K562 (cell line): ENCODE results near the gene ZNF839. TPM values are rescaled to one million over a fixed set of nuclear protein-coding genes. Genes with fewer than 3 reads are reported as not detected.

Experiments
- ATAC-seq: fragments of 200-7000 bp; cut with Tn5 transposase; 3 replicates; pipeline ENCODE4 v1.9.1; 2020; ENCODE audit warnings: moderate library complexity
- BruUV-seq: library from RNA; stranded (reverse); fragments of 400-500 nt; replicated peaks from 2 replicates; lab custom pipeline; 2021; lab: Mats Ljungman, UMichigan
- CTCF ChIA-PET: fragments of 300-600 bp; formaldehyde crosslinking; extraction: SDS; loops from one replicate; lab custom pipeline; 2021; ENCODE audit warnings: low intra/inter-chr PET ratio; lab: Yijun Ruan, JAX
- POLR2A ChIA-PET: fragments of 300-600, 350-650 bp; sonication (Branson Sonifier 250); formaldehyde crosslinking; extraction: SDS; loops from one replicate; lab custom pipeline; 2021; ENCODE audit warnings: antibody characterized with exemption, inconsistent platforms; lab: Yijun Ruan, JAX
- DNase-seq, 4 experiments: peaks; one replicate each; pipeline versions ENCODE4 v3.0.0 to v3.0.0-alpha.2; 2011 to 2018; ENCODE audit warnings: low spot score in 3 of 4, mixed read lengths in 3 of 4; ENCODE audit errors: extremely low read depth in 1 of 4
- FAIRE-seq: peaks from 2 replicates; lab custom pipeline; 2011; peaks lifted over from hg19 to GRCh38; lab: Jason Lieb, UNC
- H2AFZ ChIP-seq: 2 replicates; pipeline ENCODE4 v1.6.0; 2011; ENCODE audit warnings: low read depth, low read length, control low read depth, inconsistent platforms
- H3K27ac ChIP-seq: fragments of 200-600 bp; 3 replicates; pipeline ENCODE4 v1.8.0; 2011; ENCODE audit warnings: low read depth, mild to moderate bottlenecking, control low read depth, inconsistent platforms, low read length, moderate library complexity, mixed read lengths; ENCODE audit errors: extremely low read depth
- H3K27me3 ChIP-seq, 2 experiments: fragments of 300-600 bp in 1 of 2; 2 replicates in 1 of 2; 3 replicates in 1 of 2; pipeline versions ENCODE4 v1.6.0 to v1.8.0; 2011; ENCODE audit warnings: inconsistent platforms in 2 of 2, low read length in 2 of 2, mild to moderate bottlenecking in 1 of 2, mixed read lengths in 1 of 2, moderate library complexity in 1 of 2; ENCODE audit not compliant: control insufficient read depth in 2 of 2, insufficient read depth in 2 of 2
- H3K36me3 ChIP-seq: fragments of 300-600 bp; 3 replicates; pipeline ENCODE4 v1.8.0; 2011; ENCODE audit warnings: mild to moderate bottlenecking, low read length, inconsistent platforms; ENCODE audit not compliant: control insufficient read depth, insufficient read depth
- H3K4me1 ChIP-seq, 2 experiments: fragments of 200-600 bp in 1 of 2; replicated peaks in 1 of 2; 2 replicates in 1 of 2; 3 replicates in 1 of 2; pipeline versions ENCODE4 v1.5.1 to v1.8.0; 2011; ENCODE audit warnings: inconsistent platforms in 2 of 2, low read length in 2 of 2, mild to moderate bottlenecking in 1 of 2, mixed read lengths in 1 of 2, moderate library complexity in 1 of 2; ENCODE audit not compliant: control insufficient read depth in 2 of 2, insufficient read depth in 2 of 2
- H3K4me2 ChIP-seq: 2 replicates; pipeline ENCODE4 v1.6.1; 2011; ENCODE audit warnings: low read length, control low read depth, inconsistent platforms, mixed read lengths; ENCODE audit not compliant: insufficient read depth
- H3K4me3 ChIP-seq: fragments of 200-600 bp; sonication (generic), shearing (Covaris generic); 2 replicates; pipeline ENCODE4 v1.5.1; 2016; ENCODE audit warnings: control low read depth, inconsistent platforms
- H3K79me2 ChIP-seq: fragments of 200-600 bp; 3 replicates; pipeline ENCODE4 v1.8.0; 2011; ENCODE audit warnings: low read length, inconsistent platforms; ENCODE audit not compliant: control insufficient read depth, insufficient read depth
- H3K9ac ChIP-seq, 2 experiments: 2 replicates each; pipeline versions ENCODE4 v1.6.0 to v1.6.1; 2011; ENCODE audit warnings: low read depth in 2 of 2, low read length in 2 of 2, control low read depth in 1 of 2, inconsistent platforms in 1 of 2, mild to moderate bottlenecking in 1 of 2, mixed read lengths in 1 of 2; ENCODE audit not compliant: insufficient read depth in 1 of 2
- H3K9me1 ChIP-seq: one replicate; pipeline ENCODE4 v1.6.0; 2011; ENCODE audit warnings: inconsistent platforms, mild to moderate bottlenecking, low read length, moderate library complexity; ENCODE audit not compliant: control insufficient read depth, insufficient read depth
- H3K9me3 ChIP-seq: replicated peaks from 2 replicates; pipeline ENCODE4 v1.5.1; 2011; ENCODE audit warnings: low read depth, low read length, inconsistent platforms; ENCODE audit not compliant: control insufficient read depth, insufficient read depth
- H4K20me1 ChIP-seq: replicated peaks from 2 replicates; pipeline ENCODE4 v1.6.1; 2011; ENCODE audit warnings: low read length, inconsistent platforms, mixed read lengths; ENCODE audit not compliant: control insufficient read depth, insufficient read depth
- BDP1 ChIP-seq: IDR thresholded peaks from 3 replicates; pipeline ENCODE4 v1.6.1; 2011; ENCODE audit not compliant: insufficient read length, insufficient read depth
- CREBBP ChIP-seq: IDR thresholded peaks from one replicate; pipeline ENCODE4 v1.6.1; 2012; ENCODE audit warnings: low read depth, mild to moderate bottlenecking, control low read depth, inconsistent platforms, low read length
- DACH1 ChIP-seq: fragments of 450-650 bp; IDR thresholded peaks from 2 replicates; pipeline ENCODE4 v1.6.1; 2018; ENCODE audit not compliant: partially characterized antibody
- IRF1 ChIP-seq: sonication (generic); formaldehyde crosslinking; IDR thresholded peaks from 2 replicates; pipeline ENCODE4 v1.8.0; 2022; ENCODE audit warnings: missing genetic modification reagents, mild to moderate bottlenecking, borderline replicate concordance
- PCBP2 ChIP-seq: fragments of 200-400 bp; formaldehyde crosslinking; IDR thresholded peaks from 2 replicates; pipeline ENCODE4 v1.6.1; 2018; ENCODE audit warnings: low read length, low read depth, mild to moderate bottlenecking, moderate library complexity; ENCODE audit not compliant: poor library complexity, severe bottlenecking
- PRMT5 ChIP-seq: sonication (generic); formaldehyde crosslinking; IDR thresholded peaks from 2 replicates; pipeline ENCODE4 v1.5.0; 2020; ENCODE audit warnings: missing genetic modification reagents
- ZFP1 ChIP-seq: fragments of 450-650 bp; formaldehyde crosslinking; IDR thresholded peaks from 2 replicates; pipeline ENCODE4 v1.4.0; 2020; ENCODE audit warnings: mild to moderate bottlenecking, mixed read lengths
- whole genome bisulfite sequencing: fragments of 100-300 bp; shearing (Covaris generic); methylation state at CpG from one replicate; pipeline ENCODE4 v1.1.6; 2016; ENCODE audit warnings: low coverage, mixed read lengths; ENCODE audit not compliant: insufficient coverage; ENCODE audit errors: missing lambda C conversion rate; 5-methylcytosine and 5-hydroxymethylcytosine counted together
- in situ Hi-C: fragments of 300-500 bp; cut with MboI; formaldehyde crosslinking; loops from 4 replicates; pipeline ENCODE4 v1.15.0; 2018; ENCODE audit warnings: inconsistent platforms, mixed read lengths
- intact Hi-C: fragments of 100-400 bp; cut with micrococcal nuclease; formaldehyde crosslinking; loops from 2 replicates; pipeline ENCODE4 v1.14.2; 2022
- polyA plus RNA-seq, 8 experiments: library from polyadenylated mRNA; depleted of rRNA in 4 of 8; stranded (reverse) in 5 of 8; unstranded in 3 of 8; fragments of >200 nt; fragmentation: Nextera tagmentation in 2 of 8; fragmentation: Illumina TruSeq in 1 of 8; extraction: Ambion mirVana in 2 of 8; extraction: Trizol in 1 of 8; gene quantifications; 2 replicates each; pipeline versions ENCODE4 v1.2.1 to v1.2.3, GENCODE V29; 2011 to 2014; ENCODE audit warnings: inconsistent platforms in 1 of 8, missing spikeins in 1 of 8
- total RNA-seq, 7 experiments: library from RNA; depleted of rRNA in 6 of 7; stranded (reverse); fragments of >200 nt in 6 of 7; fragmentation: Illumina TruSeq in 2 of 7; extraction: Trizol in 2 of 7; gene quantifications; 2 replicates each; pipeline versions ENCODE4 v1.2.1 to v1.2.3, GENCODE V29; 2011 to 2021; ENCODE audit warnings: low replicate concordance in 1 of 7

Gene ZNF839
- total and polyA plus RNA-seq, 9 of the 15 experiments (the other 6 are each of a cell fraction or from before 2014, with no cell fraction given): 0.42 to 8.4 (median 5.7) TPM

GRCh38 chr14:102321456-102322422 is 2.2 kb downstream of the ZNF839 start:
- TF ChIP-seq IRF1 (CRISPR knock-in tag) (no peak), CREBBP (no peak), DACH1 (no peak), PRMT5 (CRISPR knock-in tag) (no peak), BDP1 (no peak), ZFP1 (no peak), PCBP2 (no peak)
- no peak overlapping the region for H3K4me2 ChIP-seq
- H4K20me1 ChIP-seq: no peaks in the 10 kb centered on the region
- ATAC-seq: no peak
- WGBS: 96% methylated on average over 11 of the region's 12 CpGs
- H3K36me3 ChIP-seq: peaks cover 14% of the 10 kb centered on the region; the same call in 2 of the 3 replicates
- no peaks in the 10 kb centered on the region for H3K27me3 ChIP-seq
- ChIA-PET CTCF (no interaction called here), POLR2A (interaction anchor here (0.5 to 0.7 kb wide), 3 partner anchors 154 to 249 kb away, joined by 3 read pairs; no protein-coding TSS in a partner anchor)
- no peaks in the 10 kb centered on the region for H3K9me3 ChIP-seq
- no peak for DNase-seq
- no TSS peak for BruUV-seq
- no peak for FAIRE-seq
- H2AFZ ChIP-seq: no peak overlapping the region
- in situ Hi-C loops: loop anchor here (10.0 kb wide), 1 partner anchor 193 kb away; no protein-coding TSS in a partner anchor
- no peak overlapping the region; a peak in 1 of 4 replicates for H3K9ac ChIP-seq
- H3K4me1 ChIP-seq: peaks cover 18 to 24% of the 10 kb centered on the region in 2 experiments; a peak in 4 of 5 replicates
- peaks cover 15% of the 10 kb centered on the region for H3K79me2 ChIP-seq
- H3K9me1 ChIP-seq: no peaks in the 10 kb centered on the region
- intact Hi-C loops: no loop called here
- H3K27ac ChIP-seq: no peak overlapping the region
- no peak overlapping the region for H3K4me3 ChIP-seq
